CD4-positive, alpha-beta T cell treated with Interleukin-17A for 4 hours (primary cell): ENCODE results near the gene TRIM5.
"Not testable (repeated sequence)": the region's sequence is repeated elsewhere in the genome, so short reads cannot be mapped to it uniquely, and the experiment has no call there.

Experiments
- DNase-seq: peaks from one replicate; pipeline ENCODE4 v3.0.0-alpha.2; 2020; ENCODE audit warnings: mixed read lengths

Gene TRIM5

DNA sequence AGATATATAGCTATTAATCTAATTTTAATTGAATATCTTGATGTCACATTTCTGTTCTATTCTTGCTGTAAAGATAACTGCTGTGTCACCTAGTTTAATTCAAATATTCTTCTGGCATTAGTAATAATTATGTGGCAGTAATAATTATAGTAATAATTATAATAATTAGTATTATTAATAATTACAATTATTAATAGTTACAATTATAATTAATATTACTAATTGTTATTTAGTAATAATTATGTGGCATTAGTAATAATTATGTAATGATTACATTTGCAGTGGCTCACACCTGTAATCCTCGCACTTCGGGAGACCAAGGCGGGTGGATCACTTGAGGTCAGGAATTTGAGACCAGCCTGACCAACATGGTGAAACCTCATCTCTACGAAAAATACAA lies 1.6 kb upstream of the TRIM5 start:
- DNase-seq: no peak

DNA sequence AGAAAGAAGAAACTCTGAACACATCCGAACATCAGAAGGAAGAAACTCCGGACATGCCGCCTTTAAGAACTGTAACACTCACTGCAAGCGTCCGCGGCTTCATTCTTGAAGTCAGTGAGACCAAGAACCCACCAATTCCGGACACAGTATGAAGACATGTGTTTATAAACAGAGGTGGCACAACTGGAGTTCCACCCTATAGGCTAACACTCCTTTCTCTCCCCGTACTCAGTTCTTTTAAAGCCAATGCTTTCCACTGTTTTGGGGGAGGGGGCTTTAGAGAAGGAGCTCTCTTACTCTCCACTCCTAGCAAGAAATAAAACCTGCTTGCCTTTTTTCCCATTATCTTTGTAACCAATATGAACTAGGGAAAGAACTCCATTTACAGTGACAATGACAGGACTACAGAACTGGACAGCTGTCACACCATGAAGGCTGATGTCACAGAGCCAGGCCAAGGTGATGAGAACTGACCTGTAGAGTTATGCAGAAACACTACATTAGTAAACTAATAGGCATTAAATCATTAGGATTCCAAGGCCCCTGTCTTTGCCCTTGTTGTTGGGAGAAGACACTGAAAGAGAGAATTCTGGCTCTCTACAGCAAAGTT lies 733 bp downstream of the TRIM5 start:
- DNase-seq: no peak

DNA sequence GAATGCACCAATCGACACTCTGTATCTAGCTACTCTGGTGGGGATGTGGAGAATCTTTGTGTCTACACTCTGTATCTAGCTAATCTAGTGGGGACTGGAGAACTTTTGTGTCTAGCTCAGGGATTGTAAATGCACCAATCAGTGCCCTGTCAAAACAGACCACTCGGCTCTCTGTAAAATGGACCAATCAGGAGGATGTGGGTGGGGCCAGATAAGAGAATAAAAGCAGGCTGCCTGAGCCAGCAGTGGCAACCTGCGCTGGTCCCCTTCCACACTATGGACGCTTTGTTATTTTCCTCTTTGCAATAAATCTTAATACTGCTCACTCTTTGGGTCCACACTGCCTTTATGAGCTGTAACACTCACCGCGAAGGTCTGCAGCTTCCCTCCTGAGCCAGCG lies 1.3 kb downstream of the TRIM5 start:
- not testable (repeated sequence) for DNase-seq

DNA sequence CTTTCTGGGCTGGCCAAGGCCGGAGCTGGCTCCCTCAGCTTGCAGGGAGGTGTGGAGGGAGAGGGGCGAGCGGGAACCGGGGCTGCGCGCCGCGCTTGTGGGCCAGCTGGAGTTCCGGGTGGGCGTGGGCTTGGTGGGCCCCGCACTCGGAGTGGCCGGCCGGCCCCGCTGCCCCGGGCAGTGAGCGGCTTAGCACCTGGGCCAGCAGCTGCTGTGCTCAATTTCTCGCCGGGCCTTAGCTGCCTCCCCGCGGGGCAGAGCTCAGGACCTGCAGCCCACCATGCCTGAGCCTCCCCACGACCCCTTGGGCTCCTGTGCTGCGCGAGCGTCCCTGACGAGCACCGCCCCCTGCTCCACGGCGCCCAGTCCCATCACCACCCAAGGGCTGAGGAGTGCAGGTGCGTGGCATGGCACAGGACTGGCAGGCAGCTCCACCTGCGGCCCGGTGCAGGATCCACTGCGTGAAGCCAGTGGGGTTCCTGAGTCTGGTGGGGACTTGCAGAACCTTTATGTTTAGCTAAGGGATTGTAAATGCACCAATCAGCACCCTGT lies 1.9 kb downstream of the TRIM5 start:
- DNase-seq: not testable (repeated sequence)

- no peak for DNase-seq
Measured at GRCh38 chr11:5679811-5680210, 5.1 kb downstream of the TRIM5 start.

DNA sequence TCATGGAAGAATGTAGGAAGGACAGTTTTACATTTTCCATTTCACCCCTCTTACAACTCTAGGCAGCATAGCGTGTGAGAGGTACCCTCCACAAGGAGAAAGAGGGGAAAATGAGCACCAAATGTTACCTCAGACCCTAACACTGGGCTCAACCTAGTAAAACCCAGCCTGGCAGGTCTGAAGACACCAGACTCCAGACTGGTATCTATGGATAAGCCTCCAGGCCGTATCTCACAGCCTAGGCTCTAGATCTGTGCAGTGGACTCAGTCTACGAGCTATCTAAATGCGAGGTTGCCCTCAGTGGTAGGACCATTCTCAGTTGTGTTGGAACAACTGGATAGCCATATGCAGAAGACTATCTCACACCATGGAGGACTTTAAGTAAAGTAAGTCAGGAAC lies 10.5 kb downstream of the TRIM5 start:
- no peak for DNase-seq

- no peak for DNase-seq
Measured at GRCh38 chr11:5671831-5672230, 13.0 kb downstream of the TRIM5 start.

DNA sequence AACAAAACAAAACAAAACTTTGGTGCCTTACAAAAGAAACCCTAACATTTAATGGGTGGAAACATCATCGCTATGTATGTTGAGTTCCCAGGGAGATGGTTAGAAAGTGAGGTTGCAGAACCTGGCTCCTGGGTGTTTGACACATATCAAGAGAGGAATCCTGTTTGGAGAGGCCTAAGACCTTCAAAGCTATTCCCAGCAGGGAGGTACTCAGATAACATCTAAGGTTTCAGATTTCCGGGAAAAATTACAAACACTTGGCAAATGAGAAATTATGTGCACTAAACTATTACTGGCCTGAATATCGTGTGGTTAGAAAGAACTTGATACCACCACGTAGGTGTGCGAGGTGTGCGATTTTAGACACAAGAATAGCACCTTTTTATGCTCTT lies 18.5 kb downstream of the TRIM5 start:
- DNase-seq: no peak

GRCh38 chr11:5665746-5666401 lies 19.0 kb downstream of the TRIM5 start:
- DNase-seq: no peak

- DNase-seq: no peak
Measured at GRCh38 chr11:5665051-5665570, 19.8 kb downstream of the TRIM5 start.

- no peak for DNase-seq
Measured at GRCh38 chr11:5663511-5663910, 21.4 kb downstream of the TRIM5 start.

DNA sequence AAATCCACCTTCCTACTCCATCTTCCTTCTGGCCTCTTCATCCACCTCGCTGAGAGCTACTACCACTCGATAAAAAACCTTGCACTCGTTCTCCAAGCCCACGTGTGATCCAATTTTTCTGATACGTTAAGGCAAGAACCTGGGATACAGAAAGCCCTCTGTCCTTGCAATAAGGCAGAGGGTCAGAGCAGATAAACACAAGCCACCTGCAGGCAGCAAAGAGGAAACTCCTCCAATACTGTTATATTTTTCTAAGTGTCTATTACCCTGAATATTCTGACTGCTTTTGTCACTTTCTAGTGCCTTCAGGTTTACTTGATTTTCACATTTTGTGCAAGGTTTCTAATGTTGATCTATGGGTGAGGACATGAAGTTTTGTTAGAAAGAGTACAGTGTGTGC lies 26.6 kb downstream of the TRIM5 start:
- DNase-seq: no peak

- not testable (repeated sequence) for DNase-seq
Measured at GRCh38 chr11:5656956-5657355, 27.9 kb downstream of the TRIM5 start.

GRCh38 chr11:5655474-5655873 lies 29.4 kb downstream of the TRIM5 start:
- no peak for DNase-seq

GRCh38 chr11:5646139-5646538 lies 38.7 kb downstream of the TRIM5 start:
- no peak for DNase-seq

DNA sequence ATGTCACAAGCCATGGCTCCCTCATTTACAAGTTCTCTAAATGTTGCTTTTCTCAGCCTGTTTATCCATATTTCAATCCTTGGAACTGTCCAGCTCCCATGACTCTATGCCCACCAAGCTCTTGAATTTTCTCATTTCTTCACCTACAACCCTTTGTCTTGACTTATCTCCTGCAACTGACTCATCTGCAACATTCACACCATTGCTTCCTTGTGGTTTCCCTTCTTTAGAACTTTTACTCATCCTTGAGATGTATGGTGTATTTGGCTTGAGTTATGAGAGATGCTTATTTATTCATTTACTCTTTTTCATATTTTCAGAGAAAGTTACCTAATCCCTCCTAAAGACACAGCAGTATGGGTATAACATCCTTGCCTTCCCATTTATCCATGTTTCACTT lies 41.3 kb downstream of the TRIM5 start:
- DNase-seq: no peak

GRCh38 chr11:5639953-5640352 lies 44.9 kb downstream of the TRIM5 start:
- no peak for DNase-seq

GRCh38 chr11:5631969-5632635 lies 52.8 kb downstream of the TRIM5 start:
- DNase-seq: no peak

DNA sequence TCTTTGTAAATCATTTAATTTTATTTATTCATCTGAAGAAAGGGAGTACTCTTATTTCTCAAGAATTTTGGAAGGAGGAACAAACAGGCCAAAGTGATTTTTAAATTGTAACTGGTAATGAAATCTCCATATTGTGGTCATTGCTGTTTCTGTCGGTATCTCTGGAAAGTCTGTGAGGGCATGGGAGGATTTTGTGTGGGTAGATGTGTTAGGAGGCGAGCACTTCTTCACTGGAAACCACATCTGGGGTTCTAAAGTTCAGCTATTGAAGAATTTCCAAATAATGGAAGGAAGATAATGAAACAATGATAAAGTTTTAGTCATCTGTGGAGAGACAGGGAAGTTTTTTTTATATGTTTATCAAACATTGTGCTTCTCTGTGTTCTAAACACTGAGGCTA lies 53.5 kb downstream of the TRIM5 start:
- no peak for DNase-seq

GRCh38 chr11:5626196-5626595 lies 58.7 kb downstream of the TRIM5 start:
- DNase-seq: no peak

DNA sequence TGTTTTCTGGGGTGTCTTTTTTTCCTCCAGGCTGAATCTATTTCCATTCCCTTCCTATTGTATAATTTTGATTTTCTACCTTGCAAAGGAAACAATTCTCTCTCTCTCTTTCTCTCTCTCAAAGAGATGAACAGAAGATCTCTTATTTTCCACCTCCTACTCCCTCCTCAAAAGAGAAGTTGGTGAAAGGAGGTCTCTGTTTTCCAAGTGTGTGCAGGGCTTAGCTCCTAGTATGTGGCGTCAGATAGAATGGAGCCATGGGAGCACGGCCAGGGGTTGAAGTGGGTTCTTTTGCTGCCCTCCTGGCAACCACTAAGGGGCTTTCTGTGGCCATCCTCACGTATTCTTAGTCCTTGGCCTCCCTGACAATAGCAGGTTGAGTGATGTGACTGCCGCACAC lies 59.6 kb downstream of the TRIM5 start:
- DNase-seq: no peak

DNA sequence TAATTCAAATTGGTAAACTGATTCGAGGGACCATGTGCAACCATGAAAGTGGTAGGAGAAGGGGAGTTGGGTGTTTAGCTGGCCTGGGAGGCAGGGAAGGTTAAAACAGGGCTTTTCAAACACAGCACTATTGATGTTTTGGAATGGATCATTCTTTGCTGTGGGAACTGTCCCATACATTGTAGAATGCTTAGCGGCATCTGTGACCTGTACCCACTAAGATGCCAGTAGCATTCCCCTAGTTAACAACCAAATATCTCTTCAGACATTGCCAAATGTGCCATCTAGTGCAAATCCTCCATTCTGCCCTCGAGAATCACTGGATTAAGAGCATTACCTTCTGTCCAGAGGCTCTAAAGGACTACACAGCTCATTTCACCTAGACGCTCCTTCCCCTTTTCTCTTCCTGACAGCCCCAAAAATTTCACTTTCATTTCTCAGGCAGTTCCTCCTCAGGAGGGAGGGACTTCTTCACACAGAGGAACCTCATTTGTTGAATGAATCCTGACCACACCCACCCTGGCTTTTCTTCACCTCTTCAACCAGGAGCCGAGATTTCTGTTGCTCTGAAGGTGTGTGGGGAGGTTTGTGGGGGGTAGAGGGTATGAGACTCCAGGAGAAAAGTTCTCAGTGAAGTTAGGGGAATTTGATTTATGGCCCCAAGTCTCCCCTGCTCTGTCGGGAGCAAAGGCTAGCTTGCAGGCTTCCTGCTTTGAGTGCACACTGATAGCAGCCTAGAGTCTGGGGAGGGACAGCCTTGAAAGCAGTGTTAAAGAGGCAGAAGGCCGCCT lies 60.2 kb downstream of the TRIM5 start, which contains the start of gene TRIM34:
TRIM34 (plus strand) TSS at position 513 of the 791 bp plus-strand sequence. CDS start 7,331 bp downstream, outside the sequence.
- DNase-seq: peak; percentile 73

DNA sequence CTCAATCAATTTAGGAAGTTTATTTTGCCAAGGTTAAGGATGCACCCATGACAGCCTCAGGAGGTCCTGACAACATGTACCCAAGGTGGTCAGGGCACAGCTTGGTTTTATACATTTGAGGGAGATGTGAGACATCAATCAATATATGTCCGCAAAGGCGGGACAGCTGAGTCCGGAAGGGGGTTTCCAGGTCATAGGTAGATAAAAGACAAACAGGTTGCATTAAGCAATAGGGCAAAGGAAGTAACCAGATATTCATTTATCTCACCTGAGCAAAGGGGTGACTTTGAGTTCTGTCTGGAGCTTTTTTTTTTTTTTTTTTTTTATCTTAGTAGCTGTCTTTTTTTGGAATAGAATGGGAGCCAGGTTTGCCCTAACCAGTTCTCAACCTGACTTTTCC lies 62.1 kb downstream of the TRIM5 start:
- no peak for DNase-seq
